GM21381 (cell line): ENCODE results near the gene PRKN.

Source experiments
- ATAC-seq: cut with Tn5 transposase; IDR thresholded peaks from one replicate; pipeline ENCODE4 v1.9.1; 2021; ENCODE audit warnings: mild to moderate bottlenecking, moderate library complexity; ENCODE audit not compliant: unreplicated experiment

The PRKN gene

DNA sequence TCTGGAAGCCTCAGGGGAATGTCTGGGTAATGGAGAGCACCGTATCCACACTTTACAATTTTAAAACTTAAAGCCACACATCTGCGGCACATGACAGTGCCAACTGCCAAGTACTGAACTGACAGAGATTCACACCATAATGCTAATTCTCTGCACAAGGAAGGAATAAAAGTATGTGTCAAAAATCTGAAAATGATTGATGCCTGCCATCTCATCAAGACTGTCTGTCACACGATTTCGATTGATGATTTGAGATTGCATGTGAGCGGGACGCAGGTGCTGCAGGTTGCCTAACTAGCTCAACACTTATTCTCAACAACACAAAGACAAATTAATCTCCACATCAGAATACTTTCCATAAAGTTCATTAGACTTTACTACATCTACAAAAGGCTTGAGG lies 391.2 kb downstream of the PRKN start:
- no peak for ATAC-seq

DNA sequence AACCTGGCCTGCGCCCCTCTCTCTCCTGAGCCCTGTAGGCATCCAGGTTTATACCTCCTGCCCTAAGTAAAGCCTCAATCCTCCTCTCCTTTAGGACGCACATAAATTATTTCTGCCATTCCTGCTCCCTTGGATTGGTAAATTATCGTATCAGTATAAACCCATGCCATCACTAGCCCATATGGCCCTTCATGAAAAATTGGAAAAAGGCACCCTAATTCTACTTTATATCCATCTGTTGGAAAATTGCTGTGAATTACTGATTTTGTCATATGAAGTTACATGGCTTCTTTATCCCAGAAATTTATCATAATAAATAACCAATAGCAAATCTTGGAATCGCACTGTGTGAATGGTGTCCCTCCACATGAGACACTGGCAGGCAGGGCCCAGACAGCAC lies 395.2 kb downstream of the PRKN start:
- ATAC-seq: no peak

DNA sequence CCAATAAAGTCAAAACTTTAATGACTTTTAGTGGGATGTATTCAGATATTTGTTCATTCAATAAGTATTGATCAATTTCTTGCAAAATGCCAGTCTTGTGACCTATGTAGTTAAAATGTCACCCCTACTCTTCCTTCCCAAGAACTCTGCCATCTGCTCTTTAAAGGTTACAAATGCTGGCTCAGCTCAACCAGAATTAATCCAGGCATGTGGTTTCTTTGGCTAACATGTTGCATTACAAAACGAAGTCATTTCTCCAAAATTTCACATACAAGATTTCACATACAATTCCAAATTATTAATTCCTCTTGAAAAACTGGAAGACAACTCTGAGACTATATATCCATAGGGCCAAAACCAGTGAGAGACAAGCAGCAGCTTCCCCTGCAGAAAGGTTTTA lies 395.7 kb downstream of the PRKN start:
- ATAC-seq: no peak

DNA sequence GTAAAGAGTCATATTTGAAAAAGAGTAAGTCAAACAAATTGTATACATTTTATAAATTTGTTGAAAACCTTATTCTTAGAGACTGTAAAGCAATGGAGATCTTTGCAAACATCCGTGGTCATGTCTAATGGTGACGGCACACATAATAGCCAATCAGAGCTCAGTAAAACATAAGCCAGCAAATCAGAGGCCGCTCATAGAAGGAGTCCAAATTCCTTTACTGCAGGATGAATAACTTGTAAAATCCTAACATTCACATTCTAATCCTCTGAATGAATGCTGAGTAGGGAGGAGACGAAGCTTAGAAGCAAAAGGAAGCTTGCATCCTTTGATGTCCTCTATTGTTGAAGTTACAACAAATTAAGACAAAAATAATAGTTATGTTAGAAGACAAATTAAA lies 401.7 kb downstream of the PRKN start:
- ATAC-seq: no peak

DNA sequence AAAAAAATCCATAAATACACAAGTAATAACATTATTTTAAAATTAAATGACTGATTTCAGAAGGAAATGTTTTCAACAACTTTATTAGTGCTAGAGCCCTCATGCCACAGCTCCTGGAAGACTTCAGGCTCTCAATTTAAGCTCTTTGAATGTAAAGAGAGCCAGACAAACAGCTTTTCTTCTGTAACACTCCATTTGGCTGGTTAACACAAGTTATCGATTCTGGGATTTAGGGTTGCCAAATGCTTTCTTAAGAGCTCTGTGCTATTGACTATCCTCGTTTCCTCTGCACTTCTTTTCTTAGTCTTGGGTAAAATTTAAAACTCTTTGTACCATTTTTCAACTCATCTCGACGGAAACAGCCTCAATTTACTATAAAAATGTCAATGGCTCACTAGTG lies 402.5 kb downstream of the PRKN start:
- ATAC-seq: no peak

DNA sequence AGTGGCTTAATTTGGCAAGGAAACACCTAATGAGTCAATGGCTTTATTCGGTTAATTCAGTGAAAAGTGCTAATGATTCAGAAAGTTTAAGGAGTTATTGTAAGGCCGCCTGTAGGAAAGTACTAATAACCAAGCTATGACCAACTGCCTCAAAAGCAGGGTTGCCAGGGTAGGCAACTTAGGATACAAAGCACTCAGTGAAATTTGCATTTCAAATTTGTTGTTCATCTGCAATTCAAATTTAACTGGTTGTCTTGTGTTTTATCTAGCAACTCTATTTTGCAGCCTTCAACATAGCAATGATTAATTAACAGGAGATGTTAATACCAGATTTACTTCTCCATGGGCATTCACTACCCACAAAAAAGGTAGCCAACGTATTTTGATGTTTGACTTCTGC lies 412.3 kb downstream of the PRKN start:
- no peak for ATAC-seq

DNA sequence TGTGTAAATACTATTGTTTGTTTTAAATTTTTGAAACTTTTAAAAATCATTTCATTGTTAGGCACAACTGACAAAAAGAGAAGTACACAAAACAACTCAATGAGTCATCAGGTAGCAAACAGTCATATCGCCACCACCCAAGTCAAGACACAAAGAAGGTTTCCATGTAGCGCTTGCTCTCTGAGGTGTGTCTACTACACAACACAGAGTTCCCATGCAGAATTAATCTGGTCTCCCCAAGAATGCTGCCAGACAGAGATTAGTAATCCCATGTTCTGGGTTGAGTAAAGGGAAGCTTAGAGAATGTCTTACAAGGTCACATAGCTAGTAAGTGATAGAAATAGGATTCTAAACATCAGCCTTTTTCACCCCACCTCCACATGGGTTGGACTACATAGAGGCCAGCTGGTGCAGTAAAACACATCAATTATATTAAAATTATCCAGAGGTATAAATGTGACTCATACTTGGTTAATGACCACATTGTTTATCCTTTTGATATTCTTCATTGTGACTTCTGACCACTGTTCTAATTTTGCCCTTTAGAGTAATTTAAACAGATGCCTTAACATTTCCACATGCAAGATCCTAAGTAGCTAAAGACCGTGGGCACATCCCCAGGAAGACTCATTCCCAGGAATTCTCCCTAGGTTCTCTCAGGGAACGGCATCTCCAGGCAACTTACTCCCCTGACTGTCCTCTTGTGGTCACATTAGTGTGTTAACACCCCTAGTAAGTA lies 413.5 kb downstream of the PRKN start:
- no peak for ATAC-seq

DNA sequence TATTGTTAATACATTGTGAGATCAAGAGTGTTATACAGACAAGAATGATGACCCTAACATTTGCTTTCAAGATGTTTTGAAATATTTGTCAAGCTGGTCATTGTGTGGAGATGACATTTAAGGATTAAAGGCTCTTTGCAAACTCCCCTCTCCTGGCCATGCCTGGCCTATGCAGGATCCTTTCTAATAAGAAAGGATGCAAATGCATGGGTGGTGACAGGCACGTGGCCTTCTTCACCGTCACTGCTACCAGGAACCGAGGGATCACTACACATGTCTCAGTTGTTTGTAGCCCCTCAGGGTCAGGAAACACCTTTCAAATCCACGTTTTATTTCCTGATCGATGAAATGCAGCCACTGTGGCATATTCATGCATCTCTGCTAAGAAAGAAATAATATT lies 419.7 kb downstream of the PRKN start:
- no peak for ATAC-seq

DNA sequence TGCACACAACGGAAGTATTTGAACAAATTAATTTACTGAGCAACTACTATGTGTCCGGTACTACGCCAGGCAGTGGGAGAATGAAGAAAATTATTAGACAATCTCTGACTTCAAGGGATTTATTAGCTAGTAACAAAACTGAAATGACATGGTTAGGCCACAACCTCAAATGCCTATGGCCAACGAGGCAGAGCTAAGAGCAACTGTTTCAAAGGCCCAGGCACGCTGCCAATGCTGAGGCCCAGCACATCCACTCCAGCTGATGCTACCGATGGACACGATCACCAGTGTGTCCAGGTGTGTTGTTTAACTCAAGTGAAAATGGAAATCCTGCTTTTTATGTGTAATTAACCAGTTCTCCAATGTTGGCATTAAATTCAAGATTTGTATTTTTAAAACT lies 420.9 kb downstream of the PRKN start:
- ATAC-seq: no peak

DNA sequence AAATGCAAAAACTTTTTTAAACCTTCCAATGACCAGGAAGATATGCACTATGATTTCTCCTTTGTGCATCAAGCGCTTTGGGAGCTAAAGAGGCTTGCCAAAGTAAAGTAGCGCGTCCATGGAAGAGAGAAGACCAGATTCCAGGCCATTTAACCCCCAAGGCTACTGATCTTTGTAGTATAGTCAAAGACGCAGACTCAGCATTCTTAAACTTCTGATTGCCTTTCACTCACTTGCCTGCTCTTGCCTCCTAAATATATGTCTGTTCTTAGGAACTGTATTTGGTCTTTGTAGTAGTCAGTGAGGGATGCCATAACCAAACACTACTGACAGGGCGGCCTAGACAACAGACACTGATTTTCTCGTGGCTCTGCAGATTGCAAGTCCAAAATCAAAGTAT lies 426.4 kb downstream of the PRKN start:
- ATAC-seq: no peak

DNA sequence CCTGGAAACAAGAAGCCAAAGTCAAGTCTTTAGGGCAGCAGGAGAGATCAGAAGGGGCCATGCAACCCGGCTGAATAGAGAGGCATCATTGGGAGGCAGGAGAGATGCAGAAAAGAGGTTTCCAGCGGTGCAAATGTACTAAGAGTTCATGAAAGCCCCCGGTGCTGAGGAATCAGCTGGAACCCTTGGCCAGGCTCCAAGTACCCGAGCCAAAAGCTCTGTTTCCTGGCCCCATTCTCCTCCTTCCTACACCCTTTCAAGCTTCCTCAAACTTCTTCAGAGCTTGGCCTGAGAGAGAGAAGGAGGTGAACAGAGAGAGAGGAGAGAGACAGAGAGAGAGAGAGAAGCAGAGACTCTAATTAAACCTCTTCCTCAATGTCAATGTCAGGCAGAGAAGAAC lies 433.5 kb downstream of the PRKN start:
- ATAC-seq: no peak

DNA sequence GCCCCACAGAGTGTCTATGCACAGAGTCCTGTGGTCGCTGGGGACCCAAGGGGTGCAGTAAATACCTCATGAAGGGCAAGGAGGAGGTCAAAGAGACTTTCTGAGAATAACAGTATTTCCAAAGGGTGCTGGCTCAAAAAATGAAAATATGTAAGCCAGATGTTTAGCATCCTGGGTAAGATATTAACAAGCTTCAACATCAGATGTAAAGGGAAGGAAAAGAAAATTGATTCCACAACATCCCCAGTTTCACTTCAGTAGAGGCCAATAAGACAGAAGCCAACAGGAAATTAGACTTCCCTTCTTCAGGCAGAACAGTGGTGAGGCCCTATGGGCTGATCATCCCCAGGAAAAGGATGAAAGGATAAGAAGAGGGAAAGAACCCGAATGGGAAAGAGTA lies 434.7 kb downstream of the PRKN start:
- ATAC-seq: no peak

DNA sequence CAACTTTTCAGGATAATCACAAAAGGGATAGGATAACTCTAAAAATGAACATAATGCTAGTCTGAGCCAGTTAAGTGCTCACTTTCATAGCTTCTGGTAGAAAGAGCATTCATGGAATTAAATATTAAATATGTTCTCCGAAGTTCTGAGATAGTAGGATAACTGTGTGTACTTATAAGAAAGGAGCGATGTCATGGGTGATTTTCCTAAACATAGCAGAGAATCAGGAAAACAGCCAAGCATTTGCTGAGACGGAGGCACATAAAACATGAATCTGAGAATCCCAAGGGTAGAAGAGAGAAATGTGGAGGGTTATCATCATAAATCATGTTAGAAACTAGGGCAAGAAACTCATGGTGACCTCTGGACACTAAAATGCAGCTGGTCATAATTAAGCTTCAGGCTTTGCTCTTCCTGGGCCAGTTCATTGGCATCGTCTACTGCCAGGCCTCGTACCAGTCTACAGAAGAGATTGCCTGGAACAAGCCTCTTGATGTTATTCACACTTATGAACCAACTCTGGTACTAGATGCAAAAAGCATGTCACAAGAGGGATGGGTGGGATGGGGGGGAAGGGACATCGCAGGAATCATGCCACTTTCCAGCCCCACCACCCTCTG lies 436.6 kb downstream of the PRKN start:
- no peak for ATAC-seq

DNA sequence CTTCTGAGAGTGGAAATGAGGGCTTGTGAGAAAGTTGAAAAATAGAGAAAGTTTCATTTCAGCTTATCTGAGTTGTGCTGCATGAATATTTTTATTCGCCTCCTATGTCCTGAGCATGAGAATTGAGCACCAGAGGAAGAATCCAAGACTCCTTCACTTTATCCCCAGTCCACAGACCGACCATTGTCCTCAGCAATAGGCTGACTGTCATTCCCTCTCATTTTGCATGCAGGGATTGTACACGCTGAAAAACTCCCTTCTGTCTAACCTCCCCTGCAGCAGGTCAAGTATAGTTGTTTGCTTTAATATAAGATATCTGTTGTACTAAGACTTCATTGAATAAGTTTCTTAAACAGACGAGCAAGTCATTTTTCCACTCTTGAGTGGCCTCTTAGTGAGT lies 437.6 kb downstream of the PRKN start:
- no peak for ATAC-seq

DNA sequence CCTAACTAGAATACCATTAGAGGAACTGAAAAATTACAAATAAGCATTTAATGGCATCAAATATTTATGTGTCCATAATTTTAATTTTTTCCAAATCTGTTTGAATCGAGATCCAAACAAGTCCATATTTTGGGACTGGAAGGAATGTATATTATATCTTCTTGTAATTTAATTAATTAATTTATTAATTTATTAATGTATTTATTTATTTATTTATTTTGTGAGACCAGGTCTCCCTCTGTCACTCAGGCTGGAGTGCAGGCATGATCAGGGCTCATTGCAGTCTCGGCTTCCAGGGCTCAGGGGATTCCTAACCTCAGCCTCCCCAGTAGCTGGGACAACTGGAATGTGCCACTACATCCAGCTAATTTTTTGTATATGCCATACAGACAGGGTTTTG lies 453.6 kb downstream of the PRKN start:
- no peak for ATAC-seq

DNA sequence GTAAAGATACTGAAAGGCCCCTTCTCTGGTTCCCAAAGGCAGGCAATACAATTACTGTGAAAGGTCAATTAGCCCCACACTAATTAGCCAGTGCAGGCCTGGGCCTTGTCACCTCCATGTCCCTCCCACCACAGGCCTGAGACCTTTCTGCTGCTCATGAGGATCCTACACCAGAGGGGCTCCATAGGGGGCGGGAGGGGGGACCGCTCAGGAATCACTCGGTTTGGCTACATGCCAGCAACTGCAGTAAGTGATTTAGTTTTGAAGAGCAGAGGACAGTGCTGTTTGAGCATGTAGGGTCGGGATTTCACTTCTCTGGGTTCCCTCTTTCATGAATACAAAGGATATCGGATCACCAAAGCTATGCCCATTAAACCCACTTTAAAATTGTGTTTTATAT lies 455.6 kb downstream of the PRKN start:
- ATAC-seq: no peak

DNA sequence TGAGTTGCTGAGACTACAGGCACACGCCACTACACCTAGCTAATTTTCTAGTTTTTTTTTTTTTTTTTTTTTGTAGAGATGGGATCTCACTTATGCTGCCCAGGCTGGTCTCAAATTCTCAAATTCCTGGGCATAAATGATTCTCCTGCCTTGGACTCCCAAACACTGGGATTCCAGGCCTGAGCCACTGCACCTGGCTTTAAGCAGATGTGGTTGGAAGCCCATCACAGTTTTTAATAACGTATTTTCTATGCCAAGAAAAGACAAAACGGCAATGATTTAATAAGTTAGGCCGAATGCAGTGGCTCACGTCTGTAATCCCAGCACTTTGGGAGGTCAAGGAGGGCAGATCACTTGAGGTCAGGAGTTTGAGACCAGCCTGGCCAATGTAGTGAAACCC lies 456.6 kb downstream of the PRKN start:
- no peak for ATAC-seq

DNA sequence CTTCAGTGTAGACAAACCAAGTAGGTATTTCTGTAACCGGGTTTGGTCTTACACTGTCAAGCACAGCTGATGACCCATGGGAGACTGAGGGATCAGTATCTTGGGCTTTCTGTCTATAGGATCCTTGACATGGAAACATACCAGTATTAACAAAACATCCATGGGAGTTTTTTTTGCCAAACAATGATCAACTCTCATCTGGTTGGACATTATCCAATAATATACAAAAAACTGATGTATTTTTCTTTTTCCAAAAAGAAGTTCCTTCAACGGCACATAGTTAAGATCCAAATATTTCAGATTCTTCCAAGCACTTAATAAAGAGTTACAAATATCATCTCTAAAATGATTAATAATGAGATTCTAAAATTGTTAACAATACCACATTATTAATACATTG lies 459.9 kb downstream of the PRKN start:
- ATAC-seq: no peak

DNA sequence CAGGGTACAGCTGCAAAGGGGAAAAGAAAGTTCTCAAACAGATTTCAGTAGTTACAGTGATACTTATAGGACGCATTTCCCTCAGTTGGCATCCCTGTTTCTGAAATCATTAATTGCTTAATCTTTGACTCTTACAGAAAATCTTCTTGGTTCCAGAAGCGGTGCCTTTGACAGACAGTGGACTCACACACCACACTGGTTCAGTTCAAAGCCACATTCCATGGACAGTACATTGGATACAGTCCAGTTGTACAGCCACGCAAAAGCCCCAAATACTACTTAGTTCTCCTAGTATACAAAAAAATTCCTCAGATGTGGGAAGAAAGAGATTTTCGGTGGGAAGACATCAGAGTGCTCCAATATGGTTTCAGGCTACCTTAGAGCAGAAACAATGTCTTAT lies 460.4 kb downstream of the PRKN start:
- ATAC-seq: no peak

DNA sequence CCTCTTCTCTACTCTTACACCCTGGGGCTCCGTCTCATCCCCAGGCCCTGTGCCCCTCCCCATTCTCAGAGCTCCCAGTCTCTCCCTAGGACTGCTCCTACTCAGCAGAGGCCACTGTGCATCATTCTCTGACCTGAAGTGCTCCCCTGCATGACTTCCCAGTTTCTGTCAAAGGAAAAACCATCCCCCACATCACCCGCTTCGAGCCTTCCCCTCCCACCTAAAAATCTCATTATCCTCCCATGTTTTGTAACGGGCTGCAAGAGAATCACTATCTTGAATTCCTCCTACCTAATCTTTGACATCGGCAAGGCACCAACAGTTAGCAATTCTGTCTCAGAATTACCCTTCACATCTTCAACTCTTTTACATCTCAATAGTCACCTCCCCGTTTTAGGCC lies 463.0 kb downstream of the PRKN start:
- no peak for ATAC-seq

DNA sequence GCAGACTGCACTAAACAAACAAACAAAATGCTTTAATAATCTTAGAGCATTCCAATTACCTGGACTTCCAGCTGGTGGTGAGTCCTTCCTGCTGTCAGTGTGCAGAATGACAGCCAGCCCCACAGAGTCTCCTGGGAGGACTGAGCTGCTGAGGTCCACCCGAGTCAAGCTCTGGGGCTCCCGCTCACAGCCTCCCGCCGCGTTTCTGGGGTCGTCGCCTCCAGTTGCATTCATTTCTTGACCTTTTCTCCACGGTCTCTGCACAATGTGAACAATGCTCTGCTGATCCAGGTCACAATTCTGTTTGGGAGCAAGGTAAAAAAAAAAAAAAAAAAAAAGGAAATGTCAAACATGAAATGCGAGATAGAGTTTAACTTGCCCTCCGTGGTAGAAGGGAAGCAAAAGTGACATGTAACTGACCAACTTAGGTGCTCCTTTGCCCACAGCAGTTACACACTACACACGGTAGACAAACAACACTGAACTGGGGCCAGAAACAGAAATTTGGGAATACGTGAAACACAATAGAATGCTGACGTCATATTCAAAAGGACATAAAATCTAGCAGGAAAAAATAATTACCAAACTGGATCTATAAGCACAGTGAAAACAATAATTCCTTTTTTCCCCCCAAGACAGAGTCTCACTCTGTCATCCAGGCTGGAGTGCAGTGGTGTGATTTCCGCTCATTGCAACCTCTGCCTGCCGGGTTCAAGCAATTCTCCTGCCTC lies 464.9 kb downstream of the PRKN start:
- ATAC-seq: no peak

DNA sequence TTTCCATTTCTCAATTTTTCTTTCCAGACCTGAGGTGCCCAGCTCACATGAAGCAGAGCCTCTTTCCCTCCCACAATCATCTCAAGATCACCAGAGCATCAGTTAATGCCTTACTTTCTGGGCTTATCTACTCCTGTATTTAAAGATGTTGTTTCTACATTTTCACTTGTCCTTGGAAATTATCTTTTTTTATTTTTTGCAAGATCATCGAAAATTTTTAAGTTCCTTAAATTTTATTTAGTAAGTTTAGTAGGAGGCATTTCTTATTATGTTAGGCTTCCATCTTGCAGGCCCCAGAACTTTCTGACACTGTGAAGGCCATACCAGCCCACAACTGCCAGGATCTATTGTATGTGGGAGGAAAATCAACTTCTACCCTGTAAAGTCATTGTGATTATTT lies 466.0 kb downstream of the PRKN start:
- no peak for ATAC-seq
